ENCODE results near the gene FAF1. TPM values are rescaled to one million over a fixed set of nuclear protein-coding genes. Genes with fewer than 3 reads are reported as not detected.

Gene FAF1
- total and polyA plus RNA-seq, 7 donors: 27.5 to 59.3 (median 53.9) TPM

DNA sequence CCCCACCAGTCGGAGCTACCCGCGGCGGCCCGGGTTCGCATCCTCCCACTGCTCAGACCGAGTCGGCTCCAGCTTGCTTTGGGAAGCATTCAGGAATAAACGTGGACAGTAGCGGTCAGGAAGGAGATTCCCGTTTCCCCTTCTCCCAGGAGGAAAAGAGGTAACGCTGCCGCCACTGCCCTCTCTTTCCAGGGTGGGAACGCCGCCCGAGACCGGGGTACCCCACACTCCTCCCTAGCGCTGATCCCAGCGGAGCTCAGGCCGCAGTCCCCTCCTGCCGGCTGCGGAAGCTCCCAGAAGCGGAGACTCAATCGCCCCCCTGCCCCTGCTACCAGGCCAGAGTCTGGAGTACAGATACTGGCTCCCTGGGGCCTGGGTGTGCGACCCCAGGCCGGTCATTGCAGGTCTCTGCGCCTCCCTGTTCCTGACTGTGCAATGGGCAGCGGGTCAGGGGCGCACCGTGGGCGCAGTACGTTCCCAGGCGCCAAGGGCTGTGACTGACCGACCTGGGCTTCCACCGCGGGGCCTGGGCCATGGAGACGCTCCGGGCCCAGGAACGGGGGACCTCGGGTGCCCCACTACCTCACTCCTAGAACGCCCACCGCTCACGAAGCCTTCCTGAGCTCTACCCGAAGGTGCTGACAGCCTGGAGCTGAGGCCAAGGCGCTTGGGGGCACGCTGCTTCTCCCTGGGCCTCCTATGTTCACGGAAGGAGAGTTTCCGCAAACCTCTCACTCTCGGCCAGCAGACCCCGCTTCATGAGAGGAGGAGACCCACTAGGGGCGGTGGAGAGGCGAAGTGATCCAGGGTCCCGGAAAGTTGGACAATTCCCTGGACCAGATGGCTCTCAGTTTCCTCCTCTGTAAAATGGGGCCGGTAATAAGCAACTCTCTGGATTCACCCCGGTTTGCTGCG is 544.6 kb downstream of the FAF1 start:
- Histone ChIP-seq H3K4me3 (no peak overlapping the region), H3K27ac (no peak overlapping the region), H3K27me3 (peaks cover 47 to 77% (median 61%) of the 10 kb centered on the region in 3 donors), H3K4me1 (peaks cover 0 to 44% (median 38%) of the 10 kb centered on the region in 4 donors), H3K9me3 (peaks cover 0 to 3% (median 1%) of the 10 kb centered on the region in 4 donors), H3K36me3 (no peaks in the 10 kb centered on the region)
- intact Hi-C loops (cut with DNase I): no loop called here
- 6 to 19% methylated on average over 56 of the region's 56 CpGs for WGBS, 2 donors
- TF ChIP-seq, protein P1, sequence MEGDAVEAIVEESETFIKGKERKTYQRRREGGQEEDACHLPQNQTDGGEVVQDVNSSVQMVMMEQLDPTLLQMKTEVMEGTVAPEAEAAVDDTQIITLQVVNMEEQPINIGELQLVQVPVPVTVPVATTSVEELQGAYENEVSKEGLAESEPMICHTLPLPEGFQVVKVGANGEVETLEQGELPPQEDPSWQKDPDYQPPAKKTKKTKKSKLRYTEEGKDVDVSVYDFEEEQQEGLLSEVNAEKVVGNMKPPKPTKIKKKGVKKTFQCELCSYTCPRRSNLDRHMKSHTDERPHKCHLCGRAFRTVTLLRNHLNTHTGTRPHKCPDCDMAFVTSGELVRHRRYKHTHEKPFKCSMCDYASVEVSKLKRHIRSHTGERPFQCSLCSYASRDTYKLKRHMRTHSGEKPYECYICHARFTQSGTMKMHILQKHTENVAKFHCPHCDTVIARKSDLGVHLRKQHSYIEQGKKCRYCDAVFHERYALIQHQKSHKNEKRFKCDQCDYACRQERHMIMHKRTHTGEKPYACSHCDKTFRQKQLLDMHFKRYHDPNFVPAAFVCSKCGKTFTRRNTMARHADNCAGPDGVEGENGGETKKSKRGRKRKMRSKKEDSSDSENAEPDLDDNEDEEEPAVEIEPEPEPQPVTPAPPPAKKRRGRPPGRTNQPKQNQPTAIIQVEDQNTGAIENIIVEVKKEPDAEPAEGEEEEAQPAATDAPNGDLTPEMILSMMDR (IDR thresholded peaks at IDR 0.05): no peak
- TF ChIP-seq EP300 (IDR thresholded peaks at IDR 0.05): no peak
- TF ChIP-seq POLR2AphosphoS5 (IDR thresholded peaks at IDR 0.05): no peak
- TF ChIP-seq POLR2A (IDR thresholded peaks at IDR 0.05): no peak
- no peak for DNase-seq

DNA sequence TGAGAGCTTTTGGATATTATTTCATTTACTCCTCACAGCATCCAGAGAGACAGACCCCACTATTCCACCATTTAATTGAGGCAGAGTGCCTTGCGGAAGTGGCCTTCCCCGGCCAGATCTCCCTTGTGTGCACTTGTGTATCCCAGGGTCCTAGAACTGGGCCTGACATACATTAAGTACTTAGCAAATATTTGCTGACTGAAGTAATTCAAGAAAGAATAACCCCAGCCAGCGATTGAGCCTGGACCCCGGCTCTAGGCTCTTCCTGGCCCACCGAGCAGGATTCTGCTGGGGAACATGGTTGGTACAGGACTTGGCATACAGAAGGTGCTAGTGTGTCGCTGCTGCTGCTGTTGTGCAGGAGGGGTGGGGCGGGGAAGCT is 545.2 kb downstream of the FAF1 start:
- intact Hi-C loops (cut with DNase I): no loop called here
- WGBS, 2 donors: 39 to 42% methylated on average over 7 of the region's 7 CpGs
- H3K27ac ChIP-seq: no peak overlapping the region
- H3K4me3 ChIP-seq: no peak overlapping the region
- H3K4me1 ChIP-seq: peaks cover 0 to 44% (median 35%) of the 10 kb centered on the region in 4 donors
- TF ChIP-seq, protein P1 (IDR thresholded peaks at IDR 0.05): no peak
- no peak for TF ChIP-seq POLR2A (IDR thresholded peaks at IDR 0.05)
- TF ChIP-seq POLR2AphosphoS5 (IDR thresholded peaks at IDR 0.05): no peak
- no peak for TF ChIP-seq EP300 (IDR thresholded peaks at IDR 0.05)
- no peaks in the 10 kb centered on the region for H3K36me3 ChIP-seq
- H3K27me3 ChIP-seq: peaks cover 42 to 76% (median 54%) of the 10 kb centered on the region in 3 donors
- H3K9me3 ChIP-seq: peaks cover 0 to 3% (median 1%) of the 10 kb centered on the region in 4 donors
- no peak for DNase-seq

DNA sequence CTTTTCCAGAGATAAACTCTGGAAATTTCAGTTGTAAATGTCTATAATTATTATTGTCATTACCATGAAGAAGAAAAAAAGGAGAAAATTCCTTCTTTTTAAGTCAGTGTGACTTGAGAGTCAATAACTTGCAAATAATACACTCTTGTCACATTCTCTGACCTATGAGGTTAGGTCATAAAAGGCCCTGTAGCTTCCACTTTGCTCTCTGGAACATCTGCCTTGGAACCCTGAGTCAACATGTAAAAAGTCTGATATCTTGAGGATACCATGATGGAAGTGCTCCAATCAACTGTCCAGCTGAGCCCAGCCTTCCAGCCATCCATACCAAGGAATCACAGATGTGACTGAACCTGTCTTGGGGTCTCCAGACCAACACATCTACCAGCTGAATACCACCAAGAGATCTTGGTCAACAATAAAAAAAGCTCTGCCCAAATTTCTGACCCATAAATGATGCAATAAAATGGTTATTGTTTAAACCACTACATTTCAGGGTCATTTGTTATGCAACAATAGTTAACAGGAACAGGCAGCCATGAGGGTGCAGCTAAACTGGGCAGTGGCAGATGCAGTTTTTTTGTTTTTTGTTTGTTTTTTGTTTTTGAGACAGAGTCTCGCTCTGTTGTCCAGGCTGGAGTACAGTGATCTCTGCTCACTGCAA is 547.1 kb downstream of the FAF1 start:
- WGBS, 2 donors: 90 to 92% methylated on average over 1 of the region's 1 CpG
- Histone ChIP-seq H3K27me3 (peaks cover 24 to 62% (median 35%) of the 10 kb centered on the region in 3 donors), H3K36me3 (no peaks in the 10 kb centered on the region), H3K27ac (no peak overlapping the region), H3K4me3 (no peak overlapping the region), H3K4me1 (peaks cover 0 to 27% (median 20%) of the 10 kb centered on the region in 4 donors), H3K9me3 (peaks cover 0 to 5% (median 1%) of the 10 kb centered on the region in 4 donors)
- intact Hi-C loops (cut with DNase I): no loop called here
- TF ChIP-seq EP300 (IDR thresholded peaks at IDR 0.05): no peak
- TF ChIP-seq, protein P1 (IDR thresholded peaks at IDR 0.05): no peak
- no peak for TF ChIP-seq POLR2AphosphoS5 (IDR thresholded peaks at IDR 0.05)
- no peak for TF ChIP-seq POLR2A (IDR thresholded peaks at IDR 0.05)
- DNase-seq: no peak

DNA sequence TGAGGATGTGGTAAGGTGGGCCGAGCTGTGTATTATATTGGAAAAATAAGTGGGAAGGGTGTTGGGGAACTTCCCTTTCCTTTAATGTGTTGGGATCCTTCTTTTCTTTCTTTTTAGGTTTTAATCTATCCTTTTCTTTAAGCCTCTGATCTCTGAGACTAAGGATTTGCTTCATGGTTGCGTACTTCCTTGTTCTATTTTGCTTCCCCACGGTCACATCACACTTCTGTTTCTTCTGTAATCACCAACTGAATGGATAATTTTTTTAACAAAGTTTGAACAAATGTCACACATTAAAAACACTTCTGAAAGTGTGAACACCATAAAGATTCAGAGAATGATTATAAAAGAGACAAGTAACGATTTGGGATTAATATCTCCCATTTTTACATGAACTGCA is 554.3 kb downstream of the FAF1 start:
- TF ChIP-seq POLR2A (IDR thresholded peaks at IDR 0.05) (no peak), EP300 (IDR thresholded peaks at IDR 0.05) (no peak), POLR2AphosphoS5 (IDR thresholded peaks at IDR 0.05) (no peak)
- TF ChIP-seq, protein P1 (IDR thresholded peaks at IDR 0.05): no peak
- Histone ChIP-seq H3K9me3 (peaks cover 0 to 2% (median 0%) of the 10 kb centered on the region in 4 donors), H3K36me3 (no peaks in the 10 kb centered on the region), H3K4me3 (no peak overlapping the region), H3K27ac (no peak overlapping the region), H3K4me1 (no peaks in the 10 kb centered on the region), H3K27me3 (peaks cover 0 to 25% (median 0%) of the 10 kb centered on the region in 3 donors)
- DNase-seq: no peak
- WGBS, 2 donors: 89 to 93% methylated on average over 4 of the region's 4 CpGs
- intact Hi-C loops (cut with DNase I): no loop called here
